Spinal cord (tissue), 10 donors: ENCODE results near the gene RNU1-1. TPM values are rescaled to one million over a fixed set of nuclear protein-coding genes. Genes with fewer than 3 reads are reported as not detected.
"Not testable (repeated sequence)": the region's sequence is repeated elsewhere in the genome, so short reads cannot be mapped to it uniquely, and the experiment has no call there.

ENCODE experiments used
- DNase-seq, 6 donors: peaks; one replicate each; pipeline versions ENCODE4 v3.0.0 to v3.0.0-alpha.2; 2013 to 2015; ENCODE audit warnings: low spot score in 6 of 6, low read depth in 4 of 6
- H3K27ac ChIP-seq: one replicate; pipeline ENCODE4 v1.5.1; 2013; ENCODE audit warnings: low read depth, low read length, control low read depth
- H3K27me3 ChIP-seq: one replicate; pipeline ENCODE4 v1.6.1; 2013; ENCODE audit warnings: low read length; ENCODE audit not compliant: control insufficient read depth, insufficient read depth
- H3K36me3 ChIP-seq: one replicate; pipeline ENCODE4 v1.6.1; 2013; ENCODE audit warnings: low read length; ENCODE audit not compliant: control insufficient read depth, insufficient read depth
- H3K4me1 ChIP-seq: one replicate; pipeline ENCODE4 v1.6.1; 2013; ENCODE audit warnings: low read length; ENCODE audit not compliant: control insufficient read depth, insufficient read depth
- H3K4me3 ChIP-seq: one replicate; pipeline ENCODE4 v1.5.1; 2013; ENCODE audit warnings: low read depth, low read length, control low read depth
- H3K9me3 ChIP-seq: one replicate; pipeline ENCODE4 v1.6.1; 2013; ENCODE audit warnings: low read length; ENCODE audit not compliant: control insufficient read depth, insufficient read depth
- WGBS: methylation state at CpG from one replicate; pipeline ENCODE4 v1.1.5; 2013; ENCODE audit warnings: missing lambda C conversion rate; ENCODE audit not compliant: insufficient coverage; 5-methylcytosine and 5-hydroxymethylcytosine counted together
- polyA plus RNA-seq, 2 donors: library from polyadenylated mRNA; unstranded; fragments of 120-200 nt; gene quantifications; one replicate each; pipeline ENCODE4 v1.2.1, GENCODE V29; 2013; ENCODE audit not compliant: insufficient read length in 2 of 2
- total RNA-seq, 2 donors: library from RNA; depleted of rRNA in 1 of 2; stranded (reverse); fragments of 120-200 nt in 1 of 2; fragments of >200 nt in 1 of 2; gene quantifications; one replicate each; pipeline versions ENCODE4 v1.2.3 to v1.2.4, GENCODE V29; 2013 to 2014
- donor health status: healthy.

RNU1-1 gene
- total and polyA plus RNA-seq, 4 donors: 1.2 to 29,651 (median 4,182) TPM; not detected in 1

DNA sequence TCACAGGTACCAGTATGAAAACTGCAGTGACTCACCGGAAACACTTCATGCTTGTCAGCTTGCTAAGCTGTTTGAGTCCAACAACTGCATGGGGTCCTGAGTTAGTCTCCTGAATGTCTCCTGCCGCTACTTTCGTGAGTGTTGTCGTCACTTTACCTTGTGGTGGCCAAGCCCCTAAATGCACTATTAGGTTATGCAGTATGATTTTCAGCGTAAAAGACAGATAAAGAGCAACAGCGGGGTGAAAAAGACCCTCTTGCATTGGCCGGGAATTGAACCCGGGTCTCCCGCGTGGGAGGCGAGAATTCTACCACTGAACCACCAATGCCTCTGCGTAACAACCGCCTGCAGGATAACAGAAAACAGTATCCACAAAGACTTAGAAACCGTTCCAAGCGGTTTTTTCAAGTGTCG lies 31.6 kb upstream of the RNU1-1 start:
- DNase-seq: peak in 2 of 6 donors; percentile 13 to 46
- H3K27ac ChIP-seq, H3K36me3 ChIP-seq, H3K9me3 ChIP-seq, H3K4me1 ChIP-seq, H3K27me3 ChIP-seq, H3K4me3 ChIP-seq: not testable (repeated sequence)
- WGBS: 24% methylated on average over 10 of the region's 16 CpGs

DNA sequence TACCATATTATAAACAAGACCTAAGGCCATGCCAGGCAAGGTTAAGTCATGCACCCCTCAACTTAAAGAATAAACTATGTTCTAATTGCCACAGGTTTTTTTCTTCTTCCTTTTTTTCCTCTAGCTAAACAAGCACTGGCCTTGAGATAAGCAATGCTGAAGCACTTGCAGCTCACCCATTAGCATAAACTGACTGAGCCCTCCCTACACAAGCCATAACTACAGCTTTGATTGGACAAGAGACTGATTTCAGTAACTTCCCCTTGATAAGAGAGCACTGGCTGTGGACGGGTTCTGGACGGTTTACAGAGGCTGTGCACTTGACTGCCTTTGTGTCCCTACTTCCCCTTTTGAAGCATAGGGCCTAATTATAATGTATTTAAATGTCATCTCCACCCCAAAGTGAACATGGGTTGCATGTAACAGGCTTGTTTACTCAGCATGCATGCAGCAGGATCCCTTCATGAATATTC lies 26.4 kb upstream of the RNU1-1 start:
- H3K9me3 ChIP-seq, H3K27me3 ChIP-seq, H3K27ac ChIP-seq, H3K4me3 ChIP-seq, H3K36me3 ChIP-seq, H3K4me1 ChIP-seq: not testable (repeated sequence)
- peak in 1 of 6 donors; percentile 38 for DNase-seq
- no CpG with 5 or more reads among the region's 2 CpGs for WGBS

DNA sequence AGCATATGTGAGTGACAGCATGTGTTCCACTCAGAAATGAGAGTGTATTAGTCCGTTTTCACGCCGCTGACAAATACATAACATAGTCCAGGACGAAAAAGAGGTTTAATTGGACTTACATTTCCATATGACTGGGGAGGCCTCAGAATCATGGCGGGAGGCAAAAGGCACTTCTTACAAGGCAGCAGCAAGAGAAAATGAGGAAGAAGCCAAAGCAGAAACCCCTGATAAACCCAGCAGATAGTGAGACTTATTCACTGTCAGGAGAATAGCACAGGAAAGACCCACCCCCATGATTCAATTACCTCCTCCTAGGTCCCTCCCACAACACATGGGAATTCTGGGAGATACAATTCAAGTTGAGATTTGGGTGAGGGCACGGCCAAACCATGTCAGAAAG lies 23.4 kb upstream of the RNU1-1 start:
- not testable (repeated sequence) for H3K9me3 ChIP-seq, H3K36me3 ChIP-seq, H3K4me1 ChIP-seq, H3K4me3 ChIP-seq, H3K27me3 ChIP-seq, H3K27ac ChIP-seq
- DNase-seq: peak in 1 of 6 donors; percentile 62
- WGBS: no CpG with 5 or more reads among the region's 6 CpGs

DNA sequence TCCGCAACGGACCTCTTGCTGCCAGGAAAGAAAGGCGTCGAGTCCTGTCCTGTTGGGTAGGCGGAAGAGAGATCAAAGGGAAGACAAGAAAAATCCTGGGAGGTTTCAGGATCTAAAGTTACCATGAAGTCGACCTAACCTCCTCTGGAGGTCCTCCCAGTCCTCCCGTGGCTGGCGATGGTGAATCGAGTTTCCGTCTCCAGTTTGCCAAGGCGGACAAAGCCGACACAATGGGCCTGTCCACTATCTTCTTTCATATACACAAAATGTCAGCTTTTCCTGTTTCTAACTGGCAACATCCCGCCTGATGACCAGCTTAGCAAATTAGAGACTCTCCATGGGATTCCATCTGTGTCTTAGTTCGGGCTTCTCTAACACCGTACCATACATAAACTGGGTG lies 22.7 kb upstream of the RNU1-1 start:
- 73% methylated on average over 6 of the region's 15 CpGs for WGBS
- not testable (repeated sequence) for H3K9me3 ChIP-seq, H3K4me3 ChIP-seq, H3K27me3 ChIP-seq, H3K36me3 ChIP-seq, H3K4me1 ChIP-seq, DNase-seq, H3K27ac ChIP-seq

DNA sequence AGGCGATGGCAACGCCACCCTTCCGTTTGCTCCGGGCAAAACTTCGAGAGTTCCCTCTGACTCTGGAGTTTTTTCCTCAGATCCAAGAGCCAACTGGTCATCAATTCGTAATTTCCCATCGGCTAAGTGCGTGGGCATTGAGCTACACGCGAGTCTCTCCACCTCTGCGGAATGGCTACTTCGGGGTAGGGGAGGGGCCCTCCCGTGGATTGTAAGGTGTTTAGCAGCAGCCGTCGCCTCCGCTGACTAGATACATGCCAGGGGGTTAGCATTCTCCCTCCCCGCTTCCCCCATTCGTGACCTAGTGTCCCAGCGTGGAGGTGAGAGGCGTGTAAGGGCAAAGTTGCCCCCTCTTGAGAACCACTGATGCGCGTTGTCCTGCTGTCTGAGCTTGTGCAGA lies 21.8 kb upstream of the RNU1-1 start:
- not testable (repeated sequence) for H3K27ac ChIP-seq, H3K27me3 ChIP-seq, H3K4me1 ChIP-seq, H3K4me3 ChIP-seq, DNase-seq, H3K36me3 ChIP-seq, H3K9me3 ChIP-seq
- WGBS: no CpG with 5 or more reads among the region's 22 CpGs

DNA sequence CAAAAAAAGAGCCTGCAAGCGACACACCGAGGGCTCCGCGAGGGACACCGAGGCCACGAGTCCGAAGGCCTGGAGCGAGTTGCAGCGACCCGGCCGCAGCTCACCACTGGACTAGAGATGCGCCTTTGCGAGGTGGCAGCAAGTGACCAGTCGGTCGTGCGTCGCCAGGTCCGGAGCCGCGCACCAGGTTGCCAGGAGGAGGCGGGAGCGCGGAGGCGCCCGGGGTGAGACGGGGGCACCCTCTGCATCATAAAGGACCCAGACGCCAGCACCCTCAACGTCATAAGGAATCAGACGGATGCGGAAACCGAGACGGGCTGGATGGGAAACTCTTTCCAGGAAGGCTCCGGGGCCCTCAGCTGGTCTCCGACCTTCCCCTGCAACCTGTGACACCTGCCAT lies 21.4 kb upstream of the RNU1-1 start:
- not testable (repeated sequence) for H3K27me3 ChIP-seq, H3K4me1 ChIP-seq, H3K9me3 ChIP-seq, H3K36me3 ChIP-seq, H3K27ac ChIP-seq
- peak in 1 of 6 donors; percentile 21 for DNase-seq
- H3K4me3 ChIP-seq: peak overlapping the region; percentile 24
- WGBS: 13% methylated on average over 23 of the region's 34 CpGs

DNA sequence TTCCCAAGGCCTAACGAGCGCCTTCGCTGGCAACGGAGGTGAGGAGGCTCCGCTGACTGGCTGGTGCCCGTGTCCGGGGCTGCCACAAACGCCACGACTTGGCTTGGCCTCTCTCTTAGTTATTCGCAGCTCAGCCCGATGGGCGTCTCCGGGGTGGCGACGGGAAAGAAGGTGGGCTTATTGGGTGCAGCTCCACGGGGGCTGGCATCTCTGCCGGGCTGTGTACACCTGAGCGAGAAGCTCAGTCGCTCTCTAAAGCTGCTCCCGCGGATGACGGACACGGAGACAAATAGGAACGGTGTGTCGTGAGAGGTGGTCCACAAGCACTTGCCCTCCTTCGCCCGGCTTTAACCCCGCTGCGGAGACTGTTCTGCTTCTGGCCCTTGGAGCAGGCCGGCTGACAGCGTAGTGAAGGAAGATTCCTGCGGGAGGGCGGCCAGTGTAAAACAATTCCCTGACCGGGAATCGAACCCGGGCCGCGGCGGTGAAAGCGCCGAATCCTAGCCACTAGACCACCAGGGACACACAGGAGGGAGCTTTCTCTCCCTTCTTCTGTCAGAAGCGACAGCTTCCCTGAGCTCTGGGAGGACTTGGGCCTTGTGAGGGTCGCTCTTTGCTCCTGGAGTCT lies 20.9 kb upstream of the RNU1-1 start:
- peak in 1 of 6 donors; percentile 81 for DNase-seq
- H3K4me3 ChIP-seq: peak overlapping the region; percentile 24
- 5% methylated on average over 28 of the region's 43 CpGs for WGBS
- H3K27me3 ChIP-seq, H3K4me1 ChIP-seq, H3K9me3 ChIP-seq, H3K27ac ChIP-seq, H3K36me3 ChIP-seq: not testable (repeated sequence)

DNA sequence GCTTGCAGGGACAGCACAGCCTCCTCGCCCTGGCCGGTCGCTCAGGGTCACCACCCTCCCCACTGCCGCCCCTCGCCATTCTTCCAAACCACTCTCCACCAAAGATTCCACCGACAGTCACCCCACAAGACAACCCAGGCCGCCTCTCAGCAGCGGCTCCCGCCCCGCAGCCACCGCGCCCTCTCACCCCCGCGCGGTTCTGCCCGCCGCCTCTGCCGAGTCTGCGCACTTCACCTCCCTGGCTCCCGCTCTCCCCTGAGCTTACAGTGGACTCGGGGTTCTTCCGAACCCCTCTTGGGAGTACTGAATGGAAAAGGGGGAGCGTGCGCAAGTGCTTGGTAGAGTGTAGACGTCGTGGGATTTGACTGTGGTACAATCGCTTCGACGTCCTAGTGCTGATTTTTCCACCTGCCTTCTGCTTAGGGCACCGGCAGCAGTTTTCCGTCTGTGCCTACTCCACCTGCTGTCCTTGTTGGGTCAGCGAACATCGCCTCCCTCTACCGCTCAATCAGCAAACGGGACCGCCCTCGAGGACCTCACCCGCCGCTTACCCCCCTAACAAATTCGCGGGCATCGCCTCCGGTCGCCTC lies 20.2 kb upstream of the RNU1-1 start:
- not testable (repeated sequence) for H3K36me3 ChIP-seq, H3K27me3 ChIP-seq, H3K4me1 ChIP-seq, H3K4me3 ChIP-seq, H3K27ac ChIP-seq, H3K9me3 ChIP-seq
- WGBS: no CpG with 5 or more reads among the region's 44 CpGs
- DNase-seq: peak in 1 of 6 donors; percentile 21

DNA sequence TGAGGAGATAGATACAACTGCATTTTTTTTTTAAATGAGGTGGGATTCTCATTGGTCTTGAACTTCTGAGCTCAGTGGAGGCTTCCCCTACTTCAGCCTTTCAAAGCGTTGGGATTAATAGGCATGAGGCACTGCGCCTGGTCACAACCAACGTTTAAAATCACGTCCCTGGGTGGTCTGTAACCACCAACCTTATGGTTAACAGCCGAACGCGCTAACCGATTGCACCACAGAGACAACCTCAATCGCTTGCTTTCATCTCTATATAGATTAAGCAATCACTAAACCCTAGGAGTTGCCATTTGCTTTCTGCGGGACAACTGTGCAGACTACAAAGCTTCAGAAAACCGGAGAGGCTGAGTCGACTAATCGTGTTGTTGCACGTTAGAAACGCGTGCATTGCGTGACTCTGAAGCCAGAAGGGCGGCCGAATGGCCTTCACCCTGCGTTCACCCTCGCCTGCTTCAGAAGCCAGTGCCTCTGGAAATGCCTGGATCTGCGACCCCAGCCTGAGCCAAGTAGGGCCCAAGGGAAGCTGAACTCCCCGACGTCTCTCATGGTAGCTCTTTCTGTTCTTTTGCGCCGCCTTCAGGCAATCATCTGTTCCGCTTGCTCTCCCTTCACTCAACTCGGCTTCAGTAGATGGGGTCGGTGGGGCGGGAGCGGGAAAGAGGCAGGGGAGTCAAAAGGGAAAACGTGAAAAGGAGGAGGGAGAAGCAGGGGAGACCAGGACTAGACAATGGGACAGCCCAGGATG lies 18.3 kb upstream of the RNU1-1 start:
- not testable (repeated sequence) for H3K27me3 ChIP-seq, H3K36me3 ChIP-seq, H3K9me3 ChIP-seq, H3K4me3 ChIP-seq, H3K4me1 ChIP-seq, H3K27ac ChIP-seq
- DNase-seq: peak in 1 of 6 donors; percentile 63
- 3% methylated on average over 9 of the region's 32 CpGs for WGBS

DNA sequence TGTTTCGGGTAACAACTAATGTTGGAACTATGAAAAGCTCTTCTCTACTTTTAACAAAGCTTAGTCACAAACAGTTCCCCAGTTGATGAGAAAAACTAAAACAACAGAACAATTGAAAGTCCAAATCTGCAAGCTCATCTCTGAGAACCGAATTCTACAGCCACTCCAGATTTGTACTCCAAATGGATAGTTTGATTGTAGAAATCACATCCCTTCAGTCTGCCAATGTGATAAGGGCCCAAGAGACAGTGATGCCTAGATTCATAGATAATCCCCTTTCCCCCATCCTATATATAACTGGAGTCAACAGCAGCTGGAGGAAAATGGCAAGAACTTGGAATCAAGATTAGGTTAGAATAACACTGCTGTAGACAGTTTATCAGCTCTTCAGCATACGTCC lies 14.3 kb upstream of the RNU1-1 start:
- H3K36me3 ChIP-seq, DNase-seq, H3K27me3 ChIP-seq, H3K9me3 ChIP-seq, H3K27ac ChIP-seq, H3K4me3 ChIP-seq, H3K4me1 ChIP-seq: not testable (repeated sequence)
- WGBS: 80% methylated on average over 1 of the region's 3 CpGs
